GM19240 (cell line): ENCODE data around the gene CENPP.
"Not testable (repeated sequence)": the region's sequence is repeated elsewhere in the genome, so short reads cannot be mapped to it uniquely, and the experiment has no call there.

Experiments used
- DNase-seq: peaks from one replicate; pipeline ENCODE4 v3.0.0; 2011; ENCODE audit warnings: low spot score; ENCODE audit not compliant: insufficient read length

The CENPP gene

DNA sequence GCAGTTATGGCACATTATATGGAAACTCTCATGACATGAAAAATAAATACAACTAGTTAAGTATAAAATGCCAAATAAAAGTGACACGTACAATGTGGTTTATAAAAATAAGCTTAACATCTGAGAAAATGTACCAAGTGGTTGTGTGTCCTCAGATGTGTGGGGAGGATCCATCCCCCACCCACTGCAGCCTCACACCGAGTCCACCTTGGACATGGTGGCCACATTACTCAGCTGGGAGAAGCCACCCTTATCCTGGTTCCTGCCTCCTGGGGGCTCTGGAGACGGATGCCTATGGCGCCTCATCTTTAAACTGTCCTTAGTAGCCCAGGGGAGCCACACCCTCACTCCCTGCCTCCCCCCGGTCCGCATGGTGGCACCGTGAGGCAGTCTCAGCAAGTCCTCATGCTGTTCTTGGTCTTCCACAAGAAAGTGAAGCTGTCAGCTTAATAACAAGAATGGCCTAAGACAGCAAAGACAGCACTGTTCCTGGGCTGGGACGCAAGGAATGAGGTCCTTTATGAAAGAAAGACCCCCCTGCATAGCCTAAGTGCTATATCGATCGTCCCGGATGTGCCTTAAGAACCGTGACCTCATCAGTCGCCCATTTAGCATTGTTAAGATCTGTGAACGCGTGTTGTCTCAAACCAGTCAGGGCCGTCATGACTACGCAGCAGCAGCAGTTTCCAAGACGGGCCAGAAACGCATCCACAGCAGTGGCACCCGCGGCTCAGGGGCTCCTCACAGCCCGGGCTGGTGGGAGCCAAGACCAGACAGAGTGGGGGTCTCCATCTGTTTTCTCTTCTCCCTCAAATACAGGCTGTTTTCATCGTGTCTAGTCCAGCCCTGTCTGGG, 287.7 kb downstream of the CENPP start:
- no peak for DNase-seq

DNA sequence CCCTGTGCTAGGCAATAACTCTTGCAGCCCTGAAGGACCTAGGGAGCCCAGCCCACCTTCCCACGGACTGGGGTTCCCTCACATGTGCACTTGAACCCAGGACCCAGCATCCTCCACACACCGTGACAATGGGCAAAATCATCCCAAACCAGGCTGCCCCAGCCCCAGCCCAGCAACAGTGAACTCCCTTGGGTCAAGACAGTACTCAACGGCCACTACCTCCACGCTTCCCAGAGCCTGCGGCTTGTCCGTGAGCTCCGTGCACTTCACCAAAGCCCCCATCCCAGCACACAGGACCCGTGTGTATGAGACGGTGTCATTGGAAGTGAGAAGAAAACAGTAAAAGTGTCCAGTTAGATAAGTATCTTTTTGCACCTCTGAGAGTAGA, 288.4 kb downstream of the CENPP start:
- DNase-seq, result no peak

DNA sequence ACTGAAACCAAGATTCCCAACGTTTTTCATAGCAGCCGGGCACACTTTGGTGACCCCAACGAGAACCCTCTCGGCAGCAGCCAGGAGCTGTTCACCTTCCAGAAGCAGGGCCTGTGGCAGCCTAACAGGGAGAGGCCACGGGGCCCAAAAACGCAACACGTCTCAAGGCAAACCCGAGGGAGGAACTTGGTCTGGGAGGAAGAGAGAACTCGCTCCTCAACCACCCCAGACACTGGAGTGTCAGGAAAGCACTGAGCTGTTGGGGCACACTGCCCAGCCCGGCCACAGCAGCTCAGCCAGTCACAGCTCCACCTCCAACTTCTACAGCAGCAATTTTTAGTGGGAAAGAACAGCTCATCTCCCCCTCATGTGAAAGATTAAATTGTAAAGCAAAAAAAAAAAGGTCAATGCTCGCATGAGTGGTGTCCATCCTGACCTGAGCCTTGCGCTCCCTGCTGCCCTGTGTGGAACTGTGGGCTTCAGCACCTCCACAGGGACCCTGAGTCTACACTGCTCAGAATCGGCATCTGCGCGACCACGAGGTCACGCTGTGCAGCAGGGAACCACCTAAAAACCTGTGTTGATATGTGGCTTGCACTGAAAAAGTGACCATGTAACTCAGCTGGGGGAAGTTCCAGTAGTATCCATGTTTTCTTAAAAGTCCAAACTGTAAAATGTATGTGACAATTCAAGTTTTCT, 289.2 kb downstream of the CENPP start:
- DNase-seq, result no peak

DNA sequence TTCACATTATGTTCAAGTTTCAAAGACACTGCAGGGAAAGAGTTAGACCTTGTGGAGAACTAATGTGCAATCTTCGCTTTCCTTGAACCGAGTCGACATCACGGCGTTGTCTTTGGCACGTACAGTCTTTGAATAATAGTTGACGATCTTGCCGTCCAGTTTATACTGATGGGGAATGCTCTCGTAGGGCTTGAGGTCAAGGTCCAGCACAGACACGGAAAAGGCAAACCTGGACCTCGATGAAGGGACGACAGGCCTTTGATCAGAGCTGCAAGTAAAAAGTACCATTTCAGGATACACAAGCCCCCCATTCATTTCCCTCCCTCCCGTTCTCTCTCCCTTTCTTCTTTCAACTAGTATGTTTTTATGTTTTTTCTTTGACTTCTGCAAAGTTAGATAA, 290.0 kb downstream of the CENPP start:
- no peak for DNase-seq

DNA sequence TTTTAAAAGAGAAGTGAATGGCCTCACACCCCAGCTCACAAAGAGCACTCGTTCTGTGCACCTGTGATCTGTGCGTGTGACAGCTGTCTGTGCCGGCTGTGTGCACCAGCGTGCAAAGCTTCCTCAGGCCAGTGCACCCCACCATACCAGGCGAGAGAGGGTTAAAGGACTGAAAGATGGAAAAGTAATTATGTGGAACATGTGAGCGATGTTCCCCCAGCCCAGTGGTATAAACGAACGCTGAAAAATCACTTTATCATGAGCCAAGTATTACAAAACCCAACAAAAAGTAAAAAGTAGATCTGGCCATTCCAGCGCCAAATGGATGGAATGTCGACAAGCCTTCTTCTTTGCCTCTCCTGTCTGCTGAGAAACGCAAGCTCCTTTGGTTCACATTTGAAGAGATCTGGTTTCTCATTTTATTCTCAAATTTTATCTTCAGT, 290.5 kb downstream of the CENPP start:
- DNase-seq, result no peak

DNA sequence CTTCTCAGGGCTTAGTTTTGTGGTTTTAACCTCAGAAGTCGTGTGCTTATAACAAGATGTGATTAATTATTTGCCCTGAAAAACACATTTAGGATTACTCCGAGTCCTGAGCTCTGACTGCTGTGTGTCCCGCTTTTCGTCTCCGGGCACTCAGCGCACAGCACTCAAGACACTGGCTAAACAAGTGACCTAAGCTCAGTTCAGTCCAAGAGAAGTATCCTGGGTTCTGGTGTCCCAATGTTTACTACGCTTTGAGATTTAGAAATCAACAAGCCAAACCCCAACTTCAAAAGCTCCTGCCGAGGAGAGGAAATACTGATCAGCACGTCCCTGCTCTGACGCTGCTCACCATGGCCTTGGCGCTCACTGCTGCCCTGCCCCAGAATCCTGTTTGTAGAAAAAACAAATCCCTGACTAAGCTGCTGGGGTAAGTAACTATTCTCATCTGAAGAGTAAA, 290.9 kb downstream of the CENPP start:
- no peak for DNase-seq

DNA sequence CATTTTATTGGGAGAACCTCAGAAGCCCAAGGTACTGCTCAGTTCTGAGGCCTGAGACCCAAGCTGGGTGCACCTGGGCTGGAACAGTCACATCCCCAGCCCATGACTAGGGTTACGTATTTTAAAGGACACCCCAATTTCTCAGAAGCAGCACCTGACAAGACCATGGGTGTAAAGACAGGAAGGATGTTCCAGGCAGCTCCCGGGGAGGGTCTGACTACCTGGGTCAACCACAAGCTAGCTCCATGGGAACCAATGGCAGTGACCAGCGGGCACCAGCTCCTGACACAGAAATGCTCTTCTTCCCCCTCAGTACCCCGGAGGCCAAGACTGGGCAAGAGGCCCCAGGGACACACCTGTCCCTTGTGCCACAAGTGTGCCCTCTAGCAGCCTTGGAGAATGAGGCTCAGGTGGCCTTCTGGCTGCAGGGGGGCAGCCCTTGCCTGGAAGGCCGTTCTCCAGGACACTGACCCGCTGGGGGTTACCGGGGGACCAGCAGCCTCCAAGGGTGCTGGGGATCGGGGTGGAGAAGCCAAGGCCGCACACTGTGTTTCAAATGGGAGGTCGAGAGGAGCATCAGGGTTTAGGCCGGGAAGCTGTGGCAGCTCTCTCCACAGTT, 291.6 kb downstream of the CENPP start:
- DNase-seq, result no peak

DNA sequence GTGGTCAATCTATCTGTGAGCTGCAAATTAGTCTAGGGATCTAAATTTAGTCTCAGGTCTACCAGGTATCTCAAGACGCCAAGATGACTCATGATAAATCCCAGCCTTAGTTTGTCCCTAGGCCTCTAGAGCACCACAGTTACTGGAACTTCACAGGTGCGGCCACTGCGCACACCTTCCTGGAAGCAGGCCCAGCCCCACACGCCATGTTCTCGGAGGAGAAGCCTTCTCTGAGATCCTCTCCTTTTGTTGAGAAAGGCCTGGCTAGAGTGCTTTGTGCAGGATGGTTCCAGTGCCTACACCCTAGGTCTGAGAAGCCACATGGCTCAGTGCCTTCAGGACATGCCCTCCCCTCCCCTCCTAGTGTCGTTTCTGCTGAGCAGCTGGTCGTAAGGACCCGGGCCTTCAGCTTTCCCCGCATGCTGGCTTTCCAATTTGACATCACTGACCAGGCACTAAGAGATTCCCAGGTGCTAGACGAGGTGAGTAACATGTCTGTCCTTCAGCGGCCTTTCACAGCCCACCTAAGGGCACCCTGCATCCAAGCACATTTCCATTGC, 292.3 kb downstream of the CENPP start:
- no peak for DNase-seq

DNA sequence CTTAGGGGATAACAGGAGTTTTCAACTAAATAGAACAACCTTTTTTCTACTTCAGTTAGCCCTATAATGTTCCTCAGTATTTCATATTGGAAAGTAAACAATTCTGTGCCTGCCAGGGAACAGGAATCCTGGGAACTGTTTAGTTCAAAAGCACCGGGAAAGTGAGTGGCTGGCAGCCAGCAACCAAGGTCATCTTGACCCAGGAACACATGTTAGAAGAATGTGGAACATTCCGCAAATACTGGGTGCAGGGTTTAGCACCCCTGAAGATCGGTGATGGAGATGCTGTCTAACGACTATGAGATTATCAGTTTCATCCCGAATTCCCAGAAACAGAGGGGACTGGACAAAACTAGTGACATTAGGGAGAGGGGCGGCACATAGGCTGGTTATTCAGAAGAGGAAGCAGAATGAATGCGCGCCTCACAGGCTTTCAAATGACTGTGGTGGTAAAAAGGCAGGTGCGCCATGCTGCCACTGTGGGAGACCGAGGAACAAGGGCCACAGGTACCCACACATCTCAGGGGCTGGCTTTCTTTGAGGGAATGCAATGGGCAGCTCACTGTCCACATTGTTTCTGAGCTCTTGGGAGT, 293.0 kb downstream of the CENPP start:
- no peak for DNase-seq

DNA sequence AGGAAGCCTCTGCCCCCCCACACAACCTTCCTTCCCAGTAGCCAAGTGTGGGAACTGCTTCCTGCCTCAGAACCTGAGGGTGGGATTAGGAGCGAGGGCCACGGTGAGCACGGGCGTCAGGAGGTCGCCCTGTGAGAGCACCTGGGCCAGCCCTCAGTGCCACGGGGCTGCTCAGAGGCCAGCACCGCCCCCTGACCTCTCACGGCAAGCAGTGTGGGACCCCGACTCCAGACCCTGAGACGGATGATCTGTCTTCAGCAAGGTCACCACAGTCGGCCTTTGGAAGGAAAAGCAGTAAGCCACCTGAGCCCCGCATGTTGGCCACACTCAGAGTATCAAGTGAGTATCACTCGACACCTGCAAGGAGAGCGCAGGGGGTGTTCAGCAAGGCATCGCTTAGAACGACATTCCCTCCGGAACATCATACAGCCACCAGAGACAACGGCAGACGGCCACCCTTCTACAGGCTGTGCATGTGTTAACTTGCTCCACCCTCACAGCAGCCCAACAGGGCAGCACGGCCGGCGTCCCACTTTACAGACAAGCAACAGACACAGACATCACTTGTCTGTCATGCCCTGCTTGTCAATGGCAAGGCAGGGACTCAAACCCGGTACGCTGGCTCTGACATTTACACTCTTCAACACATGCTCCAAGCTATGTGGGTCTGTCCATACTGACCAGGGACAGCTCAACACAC, 294.0 kb downstream of the CENPP start:
- DNase-seq, result no peak

DNA sequence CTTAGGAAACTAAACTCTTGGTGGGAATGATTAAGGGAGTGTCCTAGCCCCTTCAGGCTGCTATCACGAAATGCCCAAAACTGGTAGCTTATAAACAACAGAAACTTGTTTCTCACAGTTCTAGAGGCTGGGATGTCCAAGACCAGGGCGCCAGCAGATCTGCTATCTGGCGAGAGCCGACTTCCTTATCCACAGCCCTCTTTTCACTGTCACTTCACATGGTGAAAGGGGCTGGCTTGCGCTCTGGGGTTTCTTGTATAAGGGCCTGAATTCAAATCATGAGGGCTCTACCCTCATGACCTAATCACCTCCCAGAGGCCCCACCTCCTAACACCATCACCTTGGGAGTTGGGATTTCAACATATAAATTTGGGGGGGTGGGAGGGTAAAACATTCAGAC, 295.1 kb downstream of the CENPP start:
- DNase-seq, result no peak

DNA sequence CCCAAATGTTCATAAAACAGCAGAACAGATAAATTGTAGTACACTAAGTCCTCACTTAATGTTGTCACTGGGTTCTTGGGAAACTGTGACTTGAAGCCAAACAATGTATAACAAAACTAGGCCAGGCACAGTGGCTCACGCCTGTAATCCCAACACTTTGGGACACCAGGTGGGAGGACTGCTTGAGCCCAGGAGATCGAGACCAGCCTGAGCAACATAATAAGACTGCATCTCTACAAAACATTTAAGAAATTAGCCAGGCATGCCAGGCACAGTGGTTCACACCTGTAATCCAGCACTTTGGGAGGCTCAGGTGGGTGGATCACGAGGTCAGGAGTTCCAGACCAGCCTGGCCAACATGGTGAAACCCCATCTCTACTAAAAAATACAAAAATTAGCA, 298.2 kb downstream of the CENPP start:
- DNase-seq, result not testable (repeated sequence)

DNA sequence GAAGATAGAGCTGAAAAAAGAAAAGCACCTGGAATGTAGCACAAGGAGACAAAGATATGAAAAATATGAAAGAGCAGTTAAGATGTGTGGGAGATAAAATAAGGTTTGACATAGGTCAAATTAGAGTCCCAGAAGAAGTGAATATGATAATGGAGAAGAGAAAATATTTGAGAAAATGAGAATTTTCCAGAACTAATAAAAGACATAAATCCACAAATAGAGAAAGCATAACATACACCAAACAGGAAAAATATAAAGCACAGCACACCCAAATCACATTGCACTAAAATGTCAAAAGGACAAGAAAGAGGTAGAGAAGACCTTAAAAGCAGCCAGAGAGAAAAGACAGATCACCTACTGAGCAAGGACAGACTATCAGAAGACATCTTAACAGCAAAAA, 300.7 kb downstream of the CENPP start:
- no peak for DNase-seq

DNA sequence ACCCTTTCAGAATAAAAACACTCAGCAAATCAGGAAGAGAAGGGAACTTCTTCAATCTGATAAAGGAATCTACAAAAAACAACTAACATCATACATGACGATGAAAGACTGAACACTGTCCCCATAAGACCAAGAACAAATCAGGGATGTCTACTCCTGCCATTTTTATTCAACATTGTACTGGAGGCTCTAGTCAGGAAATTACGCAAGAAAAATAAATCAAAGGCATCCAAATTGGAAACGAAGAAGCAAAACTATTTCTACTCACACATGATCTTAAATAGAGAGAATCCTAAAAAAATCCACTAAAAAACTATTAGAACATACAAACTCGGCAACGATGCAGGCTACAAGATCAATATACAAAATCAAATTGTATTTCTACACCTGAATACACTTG, 301.9 kb downstream of the CENPP start:
- DNase-seq, result no peak

DNA sequence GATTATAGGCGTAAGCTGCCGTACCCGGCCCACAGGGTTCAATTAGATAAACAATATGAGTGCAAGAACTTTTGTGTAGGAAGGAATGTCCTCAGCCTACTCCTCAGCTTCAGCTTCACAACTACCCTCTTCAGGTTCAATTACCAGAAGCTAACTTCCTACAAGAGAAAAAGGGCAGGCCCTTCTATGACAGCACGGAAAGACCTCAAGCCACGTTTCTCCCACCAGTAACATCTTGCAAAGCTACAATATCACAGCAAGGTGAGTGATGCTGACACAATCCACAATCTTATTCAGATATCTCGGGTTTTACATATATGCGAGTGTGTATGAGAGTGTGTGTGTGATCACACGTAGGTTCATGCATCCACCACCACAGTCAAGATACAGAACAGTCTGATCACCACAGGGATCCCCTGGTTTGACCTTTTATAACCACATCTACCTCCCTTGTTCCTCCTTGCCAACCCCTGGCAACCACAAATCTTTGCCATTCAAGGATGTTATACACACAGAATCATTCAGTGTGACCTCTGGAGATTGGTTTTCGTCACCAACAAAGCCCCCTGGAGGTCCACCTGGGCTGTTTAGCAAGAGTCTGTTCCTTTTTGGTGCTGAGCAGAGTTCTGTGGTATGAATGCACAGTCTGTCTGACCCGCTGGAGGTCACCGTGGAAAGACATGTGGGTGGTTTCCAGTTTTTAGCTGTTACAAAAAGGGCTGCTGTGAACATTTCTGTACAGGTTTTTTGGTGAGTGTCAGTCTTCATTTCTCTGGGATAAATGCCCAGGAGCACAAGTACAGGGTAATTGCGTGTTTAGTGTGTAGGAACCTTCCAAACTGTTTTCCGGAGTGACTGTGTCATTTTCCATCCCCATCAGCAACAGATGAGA, 305.9 kb downstream of the CENPP start:
- DNase-seq, result no peak

DNA sequence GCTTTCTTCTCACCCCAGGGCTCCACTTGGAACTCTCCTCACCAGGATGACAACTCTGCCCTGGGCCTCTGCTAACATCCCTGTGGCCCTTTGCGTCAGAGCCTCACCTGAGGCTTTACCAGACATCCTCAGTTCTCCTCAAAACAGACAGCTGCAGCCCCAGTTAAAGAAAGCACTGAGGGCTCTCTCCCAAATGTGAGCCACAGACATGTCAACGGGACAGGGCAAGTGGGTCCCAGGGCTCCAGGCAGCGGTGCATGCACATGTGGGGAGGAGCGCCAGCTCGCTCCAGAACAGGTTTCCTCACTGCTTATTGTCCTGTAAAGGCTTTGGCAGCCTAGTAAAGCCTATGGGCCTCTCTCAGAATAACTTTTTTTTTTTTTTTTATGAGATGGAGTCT, 306.9 kb downstream of the CENPP start:
- DNase-seq, result no peak

DNA sequence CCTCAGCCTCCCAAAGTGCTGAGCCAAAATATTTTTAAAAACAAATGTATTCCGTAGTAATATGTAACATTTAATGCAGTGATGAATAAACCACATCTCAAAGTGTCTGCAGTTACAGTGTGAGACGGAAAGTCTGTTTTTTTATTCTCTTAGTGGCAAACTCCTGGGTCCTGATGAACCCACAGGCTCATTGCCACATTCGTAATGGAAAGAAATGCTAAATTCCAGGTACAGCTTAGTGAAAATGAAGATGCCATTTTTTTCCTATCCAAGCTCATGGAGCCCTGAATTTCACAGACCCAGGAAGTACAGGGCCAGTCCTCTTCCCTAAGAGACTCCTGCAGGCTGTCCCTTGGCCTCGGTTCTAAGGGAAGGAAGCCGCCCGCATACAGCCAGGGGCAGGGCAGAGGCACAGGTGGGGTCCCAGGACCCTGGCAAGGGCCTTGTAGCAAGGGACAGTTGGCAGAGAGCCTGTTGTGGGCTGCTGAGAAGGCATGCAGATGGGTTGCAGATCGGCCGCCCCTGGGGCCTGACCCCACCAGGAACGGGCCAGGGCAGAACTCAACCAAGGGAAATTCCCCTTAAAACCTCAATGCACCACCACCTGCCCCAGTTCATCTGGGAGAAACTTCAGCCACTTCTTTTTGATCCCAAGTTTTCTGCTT, 308.0 kb downstream of the CENPP start:
- no peak for DNase-seq

DNA sequence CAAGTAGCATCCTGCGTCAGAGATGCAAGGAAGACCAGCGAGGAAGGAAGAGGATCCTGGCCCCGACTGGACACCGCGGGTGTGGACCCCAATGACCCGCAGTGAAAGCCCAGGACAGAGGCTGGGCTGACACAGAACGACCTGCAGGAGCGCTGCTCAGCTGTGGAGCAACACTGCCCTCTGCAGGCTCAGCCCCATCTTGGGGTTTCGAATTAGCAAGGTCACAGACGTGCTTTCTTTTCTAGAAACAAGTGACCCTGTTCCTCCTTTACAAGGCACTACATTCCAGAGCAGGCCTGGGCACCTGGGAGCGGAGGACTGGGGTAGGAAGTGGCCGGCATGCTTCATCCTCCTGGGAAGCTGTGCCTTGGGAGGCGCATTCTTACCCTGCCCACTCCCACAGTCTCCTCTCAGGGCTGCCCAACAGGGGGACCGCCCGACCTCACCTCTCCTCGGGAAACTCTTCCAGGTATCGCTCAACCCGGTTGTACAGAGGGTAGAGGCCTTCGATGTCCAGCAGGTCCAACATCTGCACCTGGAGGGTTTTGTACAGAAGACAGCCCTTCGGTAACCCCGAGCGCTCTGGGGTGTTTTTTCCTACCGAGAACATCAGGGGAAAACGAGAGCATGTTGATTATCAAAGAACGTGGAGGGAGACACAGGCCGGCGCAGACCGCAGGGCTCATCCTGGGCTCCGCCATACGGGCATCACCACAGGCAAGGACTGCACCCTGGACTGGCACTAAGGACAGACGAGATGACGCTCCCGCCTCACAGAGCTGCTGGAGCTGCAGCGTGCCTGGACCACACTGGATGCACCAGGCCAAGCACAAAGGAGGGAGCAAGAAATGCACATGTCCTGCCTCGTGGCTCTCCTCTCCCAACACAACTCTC, 309.2 kb downstream of the CENPP start:
- DNase-seq, result peak; percentile 79
